Tibial nerve (tissue), 4 donors: Measurements from ENCODE around the gene CACNA1H. TPM values are rescaled to one million over a fixed set of nuclear protein-coding genes. Genes with fewer than 3 reads are reported as not detected.

Experiments used
- DNase-seq, 2 donors: peaks; one replicate each; pipeline ENCODE4 v3.0.0-alpha.2; 2019; ENCODE audit warnings: low spot score in 2 of 2
- H3K27ac ChIP-seq, 4 donors: fragments of 200-600 bp; sonication (generic) in 3 of 4; one replicate each; pipeline ENCODE4 v1.5.1; 2017 to 2019; ENCODE audit warnings: mild to moderate bottlenecking in 1 of 4
- H3K27me3 ChIP-seq, 2 donors: fragments of 200-600 bp; sonication (generic) in 1 of 2; one replicate each; pipeline versions ENCODE4 v1.5.1 to v1.6.0; 2017 to 2019
- H3K36me3 ChIP-seq, 3 donors: fragments of 200-600 bp; sonication (generic); one replicate each; pipeline ENCODE4 v1.5.1; 2018 to 2019
- H3K4me1 ChIP-seq, 4 donors: fragments of 200-600 bp; sonication (generic) in 3 of 4; one replicate each; pipeline ENCODE4 v1.5.1; 2017 to 2019
- H3K4me3 ChIP-seq, 4 donors: fragments of 200-600 bp; sonication (generic) in 3 of 4; one replicate each; pipeline ENCODE4 v1.5.1; 2017 to 2019; ENCODE audit warnings: mild to moderate bottlenecking in 1 of 4, moderate library complexity in 1 of 4
- H3K9me3 ChIP-seq, 4 donors: fragments of 200-600 bp; sonication (generic) in 3 of 4; one replicate each; pipeline ENCODE4 v1.5.1; 2017 to 2019
- EP300 ChIP-seq, 2 donors: sonication (generic); formaldehyde crosslinking; IDR thresholded peaks; one replicate each; pipeline ENCODE4 v1.6.1; 2017; ENCODE audit warnings: antibody characterized with exemption in 2 of 2, mild to moderate bottlenecking in 1 of 2
- POLR2A ChIP-seq, 2 donors: fragments of 450-650 bp; IDR thresholded peaks; one replicate each; pipeline ENCODE4 v1.6.1; 2017; ENCODE audit warnings: antibody characterized with exemption in 2 of 2, mild to moderate bottlenecking in 2 of 2, moderate library complexity in 2 of 2
- WGBS, 2 donors: methylation state at CpG; one replicate each; pipeline ENCODE4 v1.1.5; 2018; 5-methylcytosine and 5-hydroxymethylcytosine counted together
- total RNA-seq, 4 donors: library from RNA; depleted of rRNA; stranded (reverse); fragments of >200 nt; gene quantifications; one replicate each; pipeline ENCODE4 v1.1.0, GENCODE V29; 2016
- TF ChIP-seq, protein P1 (sequence below), 5 experiments: fragments of 200-600 bp in 3 of 5; fragments of 450-650 bp in 2 of 5; sonication (generic) in 3 of 5; IDR thresholded peaks; one replicate each; pipeline ENCODE4 v1.5.1; 2016 to 2019; ENCODE audit warnings: antibody characterized with exemption in 5 of 5, mild to moderate bottlenecking in 3 of 5, moderate library complexity in 2 of 5

CACNA1H gene
- total RNA-seq, 4 donors from 2014 or later, result 3.8 to 12.0 (median 9.0) TPM

DNA sequence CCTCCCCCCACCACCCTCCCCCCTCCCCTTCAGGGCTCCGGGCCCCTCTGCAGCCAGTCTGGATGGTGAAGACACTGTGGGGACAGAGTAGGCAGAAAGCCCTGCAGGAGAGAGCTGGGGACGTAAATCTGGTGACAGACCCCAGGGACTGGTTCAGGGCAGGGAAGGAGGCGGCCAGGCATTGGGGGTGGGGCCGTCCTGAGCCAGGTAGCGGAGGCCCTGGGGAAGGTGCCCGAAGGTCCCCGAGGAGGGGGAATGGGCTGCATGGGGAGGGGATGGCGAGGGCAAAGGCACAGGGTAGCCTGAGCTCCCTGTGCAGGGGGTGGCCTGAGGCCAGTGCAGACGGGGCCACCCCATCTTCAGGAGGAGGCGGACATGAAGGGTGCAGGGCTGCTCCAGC lies 26.3 kb upstream of the CACNA1H start:
- H3K36me3 ChIP-seq, result no peaks in the 10 kb centered on the region
- DNase-seq, result no peak
- peaks cover 0 to 51% of the 10 kb centered on the region in 2 donors for H3K27me3 ChIP-seq
- H3K4me1 ChIP-seq, result no peaks in the 10 kb centered on the region
- TF ChIP-seq EP300 (IDR thresholded peaks at IDR 0.05) (no peak), POLR2A (IDR thresholded peaks at IDR 0.05) (no peak)
- TF ChIP-seq, protein P1, sequence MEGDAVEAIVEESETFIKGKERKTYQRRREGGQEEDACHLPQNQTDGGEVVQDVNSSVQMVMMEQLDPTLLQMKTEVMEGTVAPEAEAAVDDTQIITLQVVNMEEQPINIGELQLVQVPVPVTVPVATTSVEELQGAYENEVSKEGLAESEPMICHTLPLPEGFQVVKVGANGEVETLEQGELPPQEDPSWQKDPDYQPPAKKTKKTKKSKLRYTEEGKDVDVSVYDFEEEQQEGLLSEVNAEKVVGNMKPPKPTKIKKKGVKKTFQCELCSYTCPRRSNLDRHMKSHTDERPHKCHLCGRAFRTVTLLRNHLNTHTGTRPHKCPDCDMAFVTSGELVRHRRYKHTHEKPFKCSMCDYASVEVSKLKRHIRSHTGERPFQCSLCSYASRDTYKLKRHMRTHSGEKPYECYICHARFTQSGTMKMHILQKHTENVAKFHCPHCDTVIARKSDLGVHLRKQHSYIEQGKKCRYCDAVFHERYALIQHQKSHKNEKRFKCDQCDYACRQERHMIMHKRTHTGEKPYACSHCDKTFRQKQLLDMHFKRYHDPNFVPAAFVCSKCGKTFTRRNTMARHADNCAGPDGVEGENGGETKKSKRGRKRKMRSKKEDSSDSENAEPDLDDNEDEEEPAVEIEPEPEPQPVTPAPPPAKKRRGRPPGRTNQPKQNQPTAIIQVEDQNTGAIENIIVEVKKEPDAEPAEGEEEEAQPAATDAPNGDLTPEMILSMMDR (IDR thresholded peaks at IDR 0.05), result no peak
- WGBS, 2 donors, result 40 to 48% methylated on average over 10 of the region's 10 CpGs
- H3K4me3 ChIP-seq, result no peak overlapping the region
- no peak overlapping the region for H3K27ac ChIP-seq
- no peaks in the 10 kb centered on the region for H3K9me3 ChIP-seq

DNA sequence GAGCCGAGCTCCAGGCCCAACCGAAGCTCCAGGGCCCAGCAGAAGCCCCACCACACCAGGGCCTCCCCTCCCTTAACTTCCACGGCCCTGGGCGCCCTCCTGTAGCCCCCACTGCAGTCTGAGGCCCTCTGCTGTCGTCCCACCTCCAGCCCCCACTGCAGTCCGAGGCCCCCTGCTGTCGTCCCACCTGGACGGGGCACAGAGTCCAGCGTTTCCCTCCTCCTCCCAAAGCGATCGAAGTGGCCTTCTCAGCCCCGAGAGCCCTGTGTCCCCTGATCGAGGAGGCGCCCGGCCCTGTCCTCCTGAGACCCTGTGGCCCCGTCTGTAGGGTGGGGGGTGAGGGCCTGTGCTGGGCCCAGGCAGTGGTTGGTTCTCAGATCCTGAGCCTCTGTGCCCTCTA lies 25.8 kb upstream of the CACNA1H start:
- 47 to 58% methylated on average over 16 of the region's 16 CpGs for WGBS, 2 donors
- no peak for TF ChIP-seq POLR2A (IDR thresholded peaks at IDR 0.05)
- TF ChIP-seq, protein P1 (IDR thresholded peaks at IDR 0.05), result no peak
- TF ChIP-seq EP300 (IDR thresholded peaks at IDR 0.05), result no peak
- H3K27ac ChIP-seq, result no peak overlapping the region
- H3K36me3 ChIP-seq, result no peaks in the 10 kb centered on the region
- H3K9me3 ChIP-seq, result no peaks in the 10 kb centered on the region
- H3K27me3 ChIP-seq, result peaks cover 0 to 50% of the 10 kb centered on the region in 2 donors
- no peak for DNase-seq
- H3K4me1 ChIP-seq, result no peaks in the 10 kb centered on the region
- no peak overlapping the region for H3K4me3 ChIP-seq

DNA sequence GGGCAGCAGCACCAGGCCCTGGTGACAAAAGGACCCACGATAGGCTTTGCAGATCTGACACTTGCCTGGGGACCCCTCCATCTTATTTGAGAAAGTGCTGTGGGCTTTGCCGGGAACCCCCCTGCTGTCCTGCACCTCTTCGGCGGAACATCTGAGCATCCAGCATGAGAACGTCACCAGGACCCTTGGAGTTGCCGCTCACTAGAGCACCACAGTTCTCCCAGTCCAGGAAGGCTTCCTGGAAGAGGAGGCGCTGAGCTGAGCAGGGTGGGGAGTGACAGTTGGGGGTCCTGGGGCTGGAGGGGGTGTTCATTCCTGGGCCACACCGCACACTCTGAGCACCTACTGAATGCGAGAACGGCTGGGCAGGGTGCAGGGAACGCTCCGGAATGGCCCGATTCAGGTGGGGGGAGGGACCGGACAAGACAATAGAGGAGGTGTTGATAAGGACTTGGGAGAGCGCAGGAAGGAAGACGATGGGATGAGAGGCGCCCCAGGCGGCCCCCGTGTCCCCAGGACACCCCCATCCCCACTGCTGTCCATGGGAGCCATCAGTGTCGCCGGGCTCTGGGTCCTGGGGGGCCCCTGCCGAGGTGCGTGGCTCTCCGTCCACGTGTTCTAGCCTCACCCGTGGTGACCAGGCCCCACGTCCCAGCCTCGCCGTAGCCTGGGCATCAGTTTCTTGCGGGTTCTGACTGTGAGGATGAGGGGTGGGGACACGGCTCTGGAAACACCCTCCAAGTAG lies 24.8 kb upstream of the CACNA1H start:
- H3K27me3 ChIP-seq, result peaks cover 0 to 42% of the 10 kb centered on the region in 2 donors

DNA sequence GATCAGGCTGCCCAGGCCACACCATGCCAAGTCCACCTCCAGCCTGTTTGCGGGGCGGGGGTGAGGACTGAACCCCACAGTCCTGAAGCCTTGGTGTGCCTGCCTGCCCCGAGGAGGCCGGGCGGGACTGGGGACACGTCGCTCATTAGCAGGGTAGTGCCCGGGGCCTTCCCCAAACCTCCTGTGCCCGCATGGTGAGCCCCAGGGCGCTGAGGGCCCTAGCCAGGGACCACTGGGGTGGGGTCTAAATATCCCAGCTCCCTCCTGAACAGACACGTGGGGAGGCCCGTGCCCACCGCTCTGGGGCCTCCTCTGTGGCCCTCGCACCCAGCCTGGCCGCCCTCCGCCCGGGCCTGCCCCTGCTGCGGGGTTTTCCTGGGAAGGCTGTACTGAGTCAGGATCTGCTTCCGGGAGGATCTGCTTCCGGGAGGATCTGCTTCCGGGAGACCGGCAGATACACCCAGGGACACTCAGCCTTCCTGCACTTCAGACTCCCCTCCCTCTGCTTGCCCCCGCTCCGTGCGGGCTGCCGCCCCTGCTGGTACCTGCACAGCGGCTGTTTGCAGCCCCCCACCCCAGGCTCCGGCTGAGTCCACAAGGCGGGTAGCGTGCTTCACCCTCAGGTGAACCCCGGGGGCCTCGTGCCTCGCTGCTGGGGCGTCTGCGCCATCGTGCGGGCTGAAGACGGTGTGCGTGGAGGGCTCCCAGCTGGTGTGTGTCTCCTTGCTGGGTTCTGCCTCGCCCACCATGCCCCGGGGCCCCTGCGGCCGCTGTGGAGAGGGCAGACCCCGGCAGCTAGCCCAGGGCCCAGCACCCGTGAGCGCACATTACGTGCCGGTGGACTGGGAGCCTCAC lies 23.6 kb upstream of the CACNA1H start:
- TF ChIP-seq, protein P1 (IDR thresholded peaks at IDR 0.05), result no peak
- no peak for TF ChIP-seq POLR2A (IDR thresholded peaks at IDR 0.05)
- no peak for TF ChIP-seq EP300 (IDR thresholded peaks at IDR 0.05)
- Histone ChIP-seq H3K9me3 (no peaks in the 10 kb centered on the region), H3K27ac (no peak overlapping the region), H3K36me3 (no peaks in the 10 kb centered on the region), H3K27me3 (peaks cover 0 to 37% of the 10 kb centered on the region in 2 donors), H3K4me1 (no peaks in the 10 kb centered on the region), H3K4me3 (no peak overlapping the region)
- no peak for DNase-seq
- WGBS, 2 donors, result 94% methylated on average over 26 to 46 of the region's 48 CpGs

More for the DNA sequence above, 24.8 kb upstream of the CACNA1H start:
- Histone ChIP-seq H3K9me3 (no peaks in the 10 kb centered on the region), H3K36me3 (no peaks in the 10 kb centered on the region), H3K4me1 (no peaks in the 10 kb centered on the region), H3K27ac (no peak overlapping the region), H3K4me3 (no peak overlapping the region)
- 84 to 85% methylated on average over 27 to 31 of the region's 31 CpGs for WGBS, 2 donors
- no peak for DNase-seq
- TF ChIP-seq POLR2A (IDR thresholded peaks at IDR 0.05) (no peak), EP300 (IDR thresholded peaks at IDR 0.05) (no peak)
- TF ChIP-seq, protein P1 (IDR thresholded peaks at IDR 0.05), result no peak

DNA sequence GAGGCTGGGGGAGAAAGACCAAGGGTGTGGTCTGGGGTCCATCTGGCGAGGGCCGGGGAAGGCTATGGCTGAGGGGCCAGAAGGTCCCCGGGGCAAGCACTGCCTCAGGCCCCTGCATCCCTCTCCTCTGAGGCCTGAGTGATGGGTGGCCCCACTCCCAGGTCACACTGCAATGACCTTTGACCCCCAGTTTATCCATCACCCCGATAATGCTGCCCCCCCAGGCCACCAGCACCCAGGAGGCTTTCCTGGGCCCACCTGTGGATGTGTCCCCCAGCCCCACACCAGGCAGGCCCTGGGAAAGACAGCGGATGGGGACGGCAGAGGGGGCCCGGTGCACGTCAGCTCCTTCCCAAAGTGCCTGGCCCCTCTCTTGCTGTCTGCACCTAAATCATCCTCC lies 22.5 kb upstream of the CACNA1H start:
- H3K27ac ChIP-seq, result no peak overlapping the region
- WGBS, 2 donors, result 84 to 91% methylated on average over 3 to 8 of the region's 8 CpGs
- TF ChIP-seq POLR2A (IDR thresholded peaks at IDR 0.05) (no peak), EP300 (IDR thresholded peaks at IDR 0.05) (no peak)
- TF ChIP-seq, protein P1 (IDR thresholded peaks at IDR 0.05), result no peak
- H3K4me1 ChIP-seq, result no peaks in the 10 kb centered on the region
- DNase-seq, result no peak
- H3K9me3 ChIP-seq, result no peaks in the 10 kb centered on the region
- peaks cover 0 to 36% of the 10 kb centered on the region in 2 donors for H3K27me3 ChIP-seq
- H3K4me3 ChIP-seq, result no peak overlapping the region
- H3K36me3 ChIP-seq, result no peaks in the 10 kb centered on the region
